NCI-H2227 treated with DMSO at 0.1 percent for 48 hours (cell line): ENCODE data around the gene KCNK4.
A peak's percentile ranks its signal among the peaks of the same experiment; 100 is the strongest.
"Not testable (repeated sequence)": the region's sequence is repeated elsewhere in the genome, so short reads cannot be mapped to it uniquely, and the experiment has no call there.

Experiments used
- DNase-seq: peaks from one replicate; lab custom pipeline; 2025; lab: John Stamatoyannopoulos, UW

KCNK4 gene

GRCh38 chr11:64306876-64307622 lies 15.9 kb downstream of the KCNK4 start:
- DNase-seq = no peak

- not testable (repeated sequence) for DNase-seq
Observed at GRCh38 chr11:64307795-64308194, 16.7 kb downstream of the KCNK4 start.

GRCh38 chr11:64312947-64313346 lies 21.8 kb downstream of the KCNK4 start:
- DNase-seq = no peak

- DNase-seq = no peak
Observed at GRCh38 chr11:64313491-64314145, 22.5 kb downstream of the KCNK4 start.

- no peak for DNase-seq
Observed at GRCh38 chr11:64314146-64314804, 23.2 kb downstream of the KCNK4 start.

GRCh38 chr11:64314805-64315561 lies 23.9 kb downstream of the KCNK4 start:
- DNase-seq = no peak

GRCh38 chr11:64315667-64316526 lies 24.8 kb downstream of the KCNK4 start:
- not testable (repeated sequence) for DNase-seq

- no peak for DNase-seq
Observed at GRCh38 chr11:64316672-64317324, 25.7 kb downstream of the KCNK4 start.

GRCh38 chr11:64317325-64317960 lies 26.3 kb downstream of the KCNK4 start, which contains the start of gene TRMT112:
TRMT112 (minus strand) TSS chr11:64317559; CDS start chr11:64317526, 33 bp downstream.
- peak; percentile 95 for DNase-seq

- DNase-seq = peak; percentile 94
Observed at GRCh38 chr11:64317961-64318765, 27.1 kb downstream of the KCNK4 start, which contains the start of gene PRDX5. PRDX5 (plus strand) TSS chr11:64318121; CDS start chr11:64318216, 95 bp downstream.

- no peak for DNase-seq
Observed at GRCh38 chr11:64318766-64319761, 28.0 kb downstream of the KCNK4 start.

GRCh38 chr11:64320556-64320955 lies 29.5 kb downstream of the KCNK4 start:
- DNase-seq = no peak

GRCh38 chr11:64321026-64321425 lies 29.9 kb downstream of the KCNK4 start:
- no peak for DNase-seq

GRCh38 chr11:64321533-64321932 lies 30.4 kb downstream of the KCNK4 start:
- DNase-seq = no peak

- DNase-seq = no peak
Observed at GRCh38 chr11:64322925-64323260, 31.8 kb downstream of the KCNK4 start.

- no peak for DNase-seq
Observed at GRCh38 chr11:64323373-64323772, 32.3 kb downstream of the KCNK4 start.

GRCh38 chr11:64323984-64324383 lies 32.9 kb downstream of the KCNK4 start:
- DNase-seq = not testable (repeated sequence)
